NCI-H510A treated with DMSO at 0.1 percent for 48 hours (cell line): Measurements from ENCODE around the gene OR4D1.
"Not testable (repeated sequence)": the region's sequence is repeated elsewhere in the genome, so short reads cannot be mapped to it uniquely, and the experiment has no call there.

Experiments
- DNase-seq: peaks from one replicate; lab custom pipeline; 2025; lab: John Stamatoyannopoulos, UW

The OR4D1 gene

DNA sequence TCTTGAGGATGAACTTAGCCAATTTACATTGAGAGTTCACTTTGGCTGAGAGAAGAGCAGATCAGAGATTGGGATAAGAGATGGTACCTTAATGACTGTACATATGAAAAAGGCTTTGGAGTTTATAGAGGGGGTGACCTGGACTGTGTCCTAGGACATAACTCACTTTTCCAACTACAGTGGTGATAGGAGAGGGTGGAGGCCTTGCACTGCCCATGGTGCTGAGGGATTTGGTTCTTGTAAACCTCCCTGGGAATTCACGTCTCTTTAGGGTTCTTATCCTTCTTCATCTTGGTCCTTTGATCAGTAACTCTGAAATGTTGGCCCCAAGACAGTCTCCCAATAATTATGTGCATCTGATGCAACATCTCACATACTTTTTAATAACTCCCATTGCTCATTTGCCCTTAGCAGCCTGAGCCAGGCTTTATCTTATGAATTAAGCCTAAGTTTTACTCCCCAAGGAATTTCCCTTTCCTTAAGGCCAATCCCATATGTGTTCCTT is at the start of gene OR4D1:
Gene OR4D1 (plus strand): TSS at position 455 of the 505 bp plus-strand sequence. CDS start 6,770 bp downstream, outside the sequence.
- no peak for DNase-seq

DNA sequence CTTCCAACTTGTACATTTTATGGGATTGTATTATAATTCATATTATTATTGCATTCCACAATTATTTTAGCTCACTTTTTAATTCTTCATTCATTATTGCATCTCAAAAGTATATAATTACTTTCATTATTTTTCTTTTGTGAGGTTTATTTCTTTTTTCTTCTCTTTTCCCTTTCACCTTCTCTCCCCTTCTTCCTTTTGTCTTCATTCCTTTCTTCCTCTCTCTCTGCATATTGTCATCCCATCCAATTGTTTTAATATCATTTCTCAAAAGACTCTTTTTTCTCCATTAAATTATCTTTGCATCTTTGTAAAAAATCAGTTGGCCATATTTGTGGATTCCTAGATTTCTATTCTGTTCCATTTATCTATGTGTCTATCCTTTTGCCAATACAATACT is 47.7 kb upstream of the OR4D1 start:
- no peak for DNase-seq

DNA sequence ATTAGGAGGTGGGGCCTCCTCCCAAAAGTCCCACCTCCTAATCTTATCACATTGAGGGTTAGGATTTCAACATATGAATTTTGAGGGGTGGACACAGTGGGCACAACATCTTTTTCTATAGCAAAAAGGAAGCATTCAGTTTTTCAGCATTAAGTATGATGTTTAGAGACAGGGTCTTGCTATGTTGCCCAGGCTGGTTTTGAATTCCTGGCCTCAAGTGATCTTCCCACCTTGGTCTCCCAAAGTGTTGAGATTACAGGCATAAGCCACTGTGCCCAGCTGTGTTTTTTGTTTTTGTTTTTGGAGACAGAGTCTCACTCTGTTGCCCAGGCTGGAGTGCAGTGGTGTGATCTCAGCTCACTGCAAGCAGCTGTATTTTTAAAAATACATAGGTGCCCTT is 46.3 kb upstream of the OR4D1 start:
- not testable (repeated sequence) for DNase-seq

DNA sequence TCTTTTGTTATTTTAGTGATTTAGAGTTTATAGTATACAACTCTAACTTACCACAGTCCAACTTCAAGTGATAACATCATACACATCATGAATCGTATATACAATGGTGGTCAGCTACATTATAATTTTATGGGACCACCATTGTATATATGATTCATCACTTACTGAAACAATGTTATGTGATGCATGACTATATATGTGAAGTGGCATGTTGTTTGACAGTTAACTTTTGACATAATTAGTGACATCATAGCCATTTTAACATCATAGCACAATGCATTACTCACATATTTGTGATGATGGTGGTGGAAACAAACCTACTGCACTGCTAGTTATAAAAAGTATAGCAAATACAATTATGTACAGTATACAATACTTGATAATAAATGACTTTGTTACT is 43.1 kb upstream of the OR4D1 start:
- no peak for DNase-seq

DNA sequence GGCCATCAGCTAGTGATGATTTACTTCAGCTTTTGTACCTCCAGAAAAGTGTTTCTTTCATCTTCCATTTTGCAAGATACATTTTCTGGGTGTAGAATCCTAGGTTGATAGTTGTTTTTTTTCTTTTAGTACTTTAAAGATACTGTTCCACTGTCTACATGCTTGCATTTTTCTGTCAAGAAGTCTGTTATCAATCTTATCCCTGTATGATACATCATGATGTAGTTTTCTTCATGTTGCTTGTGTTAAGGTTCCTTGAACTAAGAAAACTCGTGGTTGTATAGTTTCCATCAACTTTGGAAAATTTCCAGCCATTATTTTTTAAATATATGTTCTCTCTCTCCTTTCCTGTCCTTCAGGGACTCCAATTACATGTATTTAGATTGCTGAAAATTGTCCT is 40.9 kb upstream of the OR4D1 start:
- no peak for DNase-seq

DNA sequence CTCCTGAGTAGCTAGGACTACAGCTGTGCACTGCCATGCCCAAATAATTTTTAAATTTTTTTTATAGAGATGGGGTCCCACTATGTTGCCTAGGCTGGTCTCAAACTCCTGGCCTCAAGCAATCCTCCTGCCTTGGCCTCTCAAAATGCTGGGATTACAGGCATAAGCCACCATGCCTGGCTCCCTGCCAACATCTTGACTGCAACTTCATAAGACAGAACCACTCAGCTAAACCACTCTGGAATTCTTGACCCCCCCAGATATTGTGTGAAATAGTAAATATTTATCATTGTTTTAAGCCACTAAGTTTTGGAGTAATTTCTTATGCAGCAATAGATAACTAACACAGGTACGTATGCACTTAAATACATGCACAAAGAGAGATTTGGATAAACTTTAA is 39.0 kb upstream of the OR4D1 start:
- no peak for DNase-seq

DNA sequence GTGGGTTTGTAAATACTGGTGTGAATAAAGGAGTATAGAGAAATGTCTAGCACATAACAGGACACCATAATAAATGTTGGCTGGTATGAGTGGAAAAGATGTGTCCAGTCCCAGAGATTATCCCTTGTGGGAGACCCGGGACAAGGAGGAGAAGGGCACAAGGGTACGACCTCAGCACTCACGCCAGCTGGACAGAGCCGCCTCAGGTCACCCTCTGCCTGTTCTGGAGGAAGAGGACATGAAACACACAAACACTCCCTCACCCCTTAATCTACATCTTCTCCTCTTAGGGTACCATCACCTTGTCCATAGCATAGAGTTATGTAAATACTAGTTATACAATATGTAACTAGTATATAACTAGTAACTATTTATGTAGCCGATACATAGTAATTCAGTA is 38.2 kb upstream of the OR4D1 start:
- DNase-seq, result no peak

DNA sequence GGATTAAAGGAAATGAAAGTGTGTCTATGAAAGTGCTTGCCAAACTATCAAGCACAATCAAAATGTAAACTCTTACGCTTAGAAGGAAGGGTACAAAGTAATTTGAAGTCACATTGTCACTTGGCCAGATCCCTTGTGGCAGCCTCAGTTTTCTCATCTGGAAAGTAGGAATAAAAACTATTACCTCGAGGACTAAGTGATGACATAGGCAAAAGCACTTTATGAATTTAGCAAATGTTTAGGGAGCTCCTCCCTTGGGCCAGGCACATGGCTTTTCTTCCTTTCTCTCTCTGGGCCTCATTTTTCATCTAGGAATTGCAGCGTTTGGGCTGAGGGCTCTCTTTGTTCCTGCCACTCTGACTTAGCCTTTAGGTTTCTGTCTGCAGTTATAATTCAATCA is 36.5 kb upstream of the OR4D1 start:
- no peak for DNase-seq

DNA sequence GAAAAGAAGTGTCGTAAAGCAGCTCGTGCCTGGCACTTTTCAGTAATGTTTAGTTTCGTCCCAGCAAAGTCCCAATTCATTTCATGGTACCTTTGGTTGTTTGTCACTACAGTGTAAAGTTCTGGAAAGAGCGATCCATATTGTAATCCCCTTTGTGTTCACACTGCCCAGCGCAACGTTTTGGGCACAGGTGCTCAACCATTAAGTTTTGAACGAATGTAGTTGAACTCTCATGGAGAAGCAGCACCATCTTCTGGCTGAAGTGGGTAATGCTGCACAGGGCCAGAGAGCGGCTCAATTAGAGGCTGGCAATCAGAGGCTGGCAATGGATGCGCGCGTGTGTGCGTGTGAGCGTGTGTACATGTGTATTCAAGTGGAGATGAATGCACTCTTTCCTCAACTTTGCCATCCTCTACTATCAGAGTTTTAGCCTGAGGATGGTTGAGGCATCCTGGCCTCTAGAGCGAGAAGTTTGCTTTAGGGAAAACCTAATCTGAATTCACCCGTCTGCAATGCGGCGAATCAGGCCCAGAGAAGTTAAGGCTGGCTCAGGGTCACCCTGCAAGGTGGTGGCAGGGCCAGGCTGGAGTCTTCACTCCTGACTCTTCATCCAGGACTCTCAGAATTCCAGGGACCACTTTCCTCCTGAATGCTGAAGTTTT is 35.1 kb upstream of the OR4D1 start:
- peak; percentile 92 for DNase-seq

DNA sequence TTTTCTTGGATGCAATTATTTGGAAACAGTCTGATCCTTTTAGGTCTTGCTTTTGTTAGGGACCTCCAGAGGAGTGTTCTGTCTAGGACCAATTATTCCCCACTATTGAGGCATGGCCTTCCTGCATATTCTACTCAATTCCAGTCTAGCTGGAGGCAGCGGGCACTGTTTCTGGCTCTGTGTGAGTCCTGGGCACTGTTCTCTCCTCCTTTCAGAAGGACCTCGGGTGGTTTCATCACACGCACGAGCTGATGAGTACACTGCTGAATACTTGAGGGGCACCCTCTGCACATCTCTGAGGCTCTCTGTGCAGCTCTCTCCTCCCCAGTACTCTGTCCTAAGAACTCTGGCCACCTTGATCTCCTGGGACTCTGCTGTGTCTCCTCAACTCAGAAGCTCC is 34.2 kb upstream of the OR4D1 start:
- DNase-seq, result no peak

DNA sequence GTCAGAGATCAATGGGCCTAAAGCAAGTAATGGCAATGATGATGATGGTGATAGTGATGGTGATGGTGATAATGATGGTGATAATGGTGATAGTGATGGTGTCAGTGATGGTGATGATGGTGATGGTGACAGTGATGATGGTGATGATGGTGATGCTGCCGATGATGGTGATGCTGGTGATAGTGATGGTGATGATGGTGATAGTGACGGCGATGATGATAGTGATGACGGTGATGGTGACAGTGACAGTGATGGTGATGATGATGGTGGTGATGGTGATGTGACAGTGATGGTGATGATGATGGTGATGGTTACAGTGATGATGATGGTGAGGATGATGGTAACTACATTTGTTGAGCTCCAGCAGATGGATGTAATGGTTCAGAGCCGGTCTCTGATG is 30.8 kb upstream of the OR4D1 start:
- DNase-seq, result no peak

DNA sequence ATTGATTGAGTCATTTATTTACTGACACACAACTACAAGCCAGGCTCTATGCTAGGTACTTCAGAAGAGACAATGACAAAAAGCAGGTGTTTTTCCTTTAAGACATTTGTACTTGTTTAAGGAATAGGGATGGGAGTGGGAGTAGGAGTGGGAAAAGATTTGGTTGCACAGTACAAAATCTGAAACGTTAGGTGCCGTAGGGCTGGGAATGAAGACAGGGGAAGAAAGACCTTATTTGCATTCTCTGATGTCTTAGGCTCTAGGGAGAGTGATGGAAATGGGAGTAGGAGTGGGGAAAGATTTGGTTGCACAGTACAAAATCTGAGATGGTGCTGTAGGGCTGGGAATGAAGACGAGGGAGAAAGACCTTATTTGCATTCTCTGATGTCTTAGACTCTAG is 28.7 kb upstream of the OR4D1 start:
- DNase-seq, result no peak

DNA sequence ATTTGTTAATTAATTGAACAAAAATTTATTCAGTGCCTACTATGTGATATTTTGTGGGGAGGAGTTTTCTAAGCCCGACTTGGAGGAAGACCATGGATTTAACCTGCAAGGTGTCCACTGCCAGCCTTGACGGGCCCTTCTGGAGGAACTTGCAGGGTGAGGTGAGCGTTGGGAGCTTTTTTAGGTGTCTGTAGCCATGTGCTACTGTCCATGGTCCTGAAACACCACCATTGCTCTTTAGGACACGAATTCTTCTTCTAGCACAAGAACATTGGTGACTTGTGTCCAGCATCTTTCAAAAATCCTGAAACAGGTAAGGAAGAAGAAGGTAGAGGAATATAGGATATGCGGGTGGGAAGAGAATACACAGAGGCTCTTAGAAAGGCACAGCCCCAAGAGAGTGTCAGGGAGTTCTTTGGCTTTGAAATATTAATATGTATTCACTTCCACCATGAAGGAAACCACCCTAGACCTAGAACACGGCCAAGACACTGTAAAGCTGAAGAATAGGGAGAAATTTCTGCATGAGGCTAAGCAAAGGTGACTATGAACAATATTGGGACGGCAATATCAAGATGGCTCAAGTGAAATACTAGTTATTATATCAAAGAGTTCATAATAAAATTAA is 27.9 kb upstream of the OR4D1 start:
- no peak for DNase-seq

DNA sequence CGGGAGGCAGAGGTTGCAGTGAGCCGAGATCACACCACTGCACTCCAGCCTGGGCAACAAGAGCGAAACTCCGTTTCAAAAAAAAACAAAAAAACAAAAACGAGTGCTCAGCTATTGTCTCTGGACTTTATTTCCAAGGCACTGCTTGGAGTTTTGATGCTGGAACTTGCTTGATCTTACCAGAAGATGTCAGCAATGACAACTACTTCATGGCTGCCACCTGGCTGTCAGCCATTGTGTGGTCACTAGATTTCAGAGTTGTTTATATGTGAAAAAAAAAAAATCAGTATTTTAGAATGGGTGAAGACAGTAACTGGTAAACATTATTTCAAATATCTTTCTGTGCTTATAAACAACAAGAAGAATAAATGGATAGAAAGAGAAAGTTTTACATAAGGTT is 26.3 kb upstream of the OR4D1 start:
- DNase-seq, result peak; percentile 25

DNA sequence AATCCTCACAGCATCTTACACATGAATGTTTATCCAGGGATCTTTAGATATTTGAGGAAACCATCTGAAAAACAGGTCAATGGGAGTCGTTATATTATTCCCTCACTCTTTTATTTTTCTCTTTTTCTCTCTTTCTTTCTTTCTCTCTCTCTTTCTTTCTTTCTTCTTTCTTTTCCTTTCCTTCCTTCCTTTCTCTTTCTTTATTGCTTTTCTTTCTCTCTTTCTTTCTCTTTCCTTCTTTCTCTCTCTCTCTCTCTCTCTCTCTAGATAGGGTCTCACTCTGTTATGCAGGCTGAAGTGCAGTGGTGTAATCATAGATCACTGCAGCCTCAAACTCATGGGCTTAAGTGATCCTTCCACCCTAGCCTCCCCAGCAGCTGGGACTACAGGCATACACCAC is 20.3 kb upstream of the OR4D1 start:
- no peak for DNase-seq

DNA sequence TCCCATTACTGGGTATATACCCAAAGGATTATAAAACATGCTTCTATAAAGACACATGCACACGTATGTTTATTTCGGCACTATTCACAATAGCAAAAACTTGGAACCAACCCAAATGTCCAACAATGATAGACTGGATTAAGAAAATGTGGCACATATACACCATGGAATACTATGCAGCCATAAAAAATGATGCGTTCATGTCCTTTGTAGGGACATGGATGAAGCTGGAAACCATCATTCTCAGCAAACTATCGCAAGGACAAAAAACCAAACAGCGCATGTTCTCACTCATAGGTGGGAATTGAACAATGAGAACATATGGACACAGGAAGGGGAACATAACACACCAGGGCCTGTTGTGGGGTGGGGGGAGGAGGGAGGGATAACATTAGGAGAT is 15.5 kb upstream of the OR4D1 start:
- DNase-seq, result not testable (repeated sequence)

DNA sequence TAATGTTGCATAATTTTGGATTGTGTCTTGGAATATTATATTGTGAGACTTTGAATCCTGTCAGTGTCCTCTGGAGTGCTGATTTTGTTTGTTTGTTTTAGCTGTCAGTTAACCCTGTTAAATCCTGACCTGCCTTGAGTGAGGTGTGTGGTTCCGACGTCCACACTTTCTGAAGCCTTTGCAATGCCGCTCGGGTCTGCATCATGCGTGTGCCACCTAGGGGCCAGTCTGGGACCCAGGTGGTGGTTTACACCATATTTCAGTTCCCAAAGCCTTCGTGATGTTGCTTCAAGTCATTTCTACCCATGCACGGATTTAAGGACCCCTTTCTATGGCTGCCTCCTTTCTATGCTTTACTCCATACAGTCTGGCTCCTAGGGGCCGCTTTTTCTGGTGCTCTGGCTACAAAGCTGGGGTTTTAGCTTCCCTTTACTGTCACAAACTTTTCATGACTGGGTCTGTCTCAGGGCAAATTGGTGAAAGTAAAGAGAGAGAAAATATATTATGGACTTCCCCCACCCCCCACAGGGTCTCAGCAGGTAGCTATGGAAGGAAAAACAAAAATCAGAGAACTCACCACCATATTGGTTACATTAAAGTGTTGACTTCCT is 11.4 kb upstream of the OR4D1 start:
- DNase-seq, result peak; percentile 3

DNA sequence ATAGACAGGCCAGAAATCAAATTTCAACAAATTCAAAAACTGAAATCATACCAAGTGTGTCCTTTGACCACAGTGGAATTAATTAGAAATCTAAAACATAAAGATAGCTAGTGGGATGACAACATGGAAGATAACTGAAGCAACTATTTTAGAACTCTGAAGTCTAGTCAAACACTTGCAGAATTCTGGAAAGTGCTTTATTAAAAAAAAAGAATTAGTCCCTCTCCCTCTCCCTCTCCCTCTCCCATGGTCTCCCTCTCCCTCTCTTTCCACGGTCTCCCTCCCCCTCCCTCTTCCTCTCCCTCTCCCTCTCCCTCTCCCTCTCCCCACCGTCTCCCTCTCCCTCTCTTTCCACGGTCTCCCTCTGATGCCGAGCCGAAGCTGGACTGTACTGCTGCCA is 6.7 kb upstream of the OR4D1 start:
- DNase-seq, result no peak

DNA sequence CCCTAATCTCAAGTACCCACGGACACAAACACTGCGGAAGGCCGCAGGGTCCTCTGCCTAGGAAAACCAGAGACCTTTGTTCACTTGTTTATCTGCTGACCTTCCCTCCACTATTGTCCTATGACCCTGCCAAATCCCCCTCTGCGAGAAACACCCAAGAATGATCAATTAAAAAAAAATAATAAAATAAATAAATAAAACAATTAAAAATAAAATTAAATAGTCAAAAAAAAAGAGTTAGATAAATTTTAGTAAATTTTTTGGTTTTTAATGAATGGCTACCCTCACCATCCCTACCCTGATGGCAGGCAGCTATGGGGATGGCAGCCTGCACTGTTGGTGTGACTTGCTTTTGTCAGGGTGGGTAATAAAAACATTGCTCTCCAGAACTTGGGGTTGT is 4.8 kb upstream of the OR4D1 start:
- not testable (repeated sequence) for DNase-seq

DNA sequence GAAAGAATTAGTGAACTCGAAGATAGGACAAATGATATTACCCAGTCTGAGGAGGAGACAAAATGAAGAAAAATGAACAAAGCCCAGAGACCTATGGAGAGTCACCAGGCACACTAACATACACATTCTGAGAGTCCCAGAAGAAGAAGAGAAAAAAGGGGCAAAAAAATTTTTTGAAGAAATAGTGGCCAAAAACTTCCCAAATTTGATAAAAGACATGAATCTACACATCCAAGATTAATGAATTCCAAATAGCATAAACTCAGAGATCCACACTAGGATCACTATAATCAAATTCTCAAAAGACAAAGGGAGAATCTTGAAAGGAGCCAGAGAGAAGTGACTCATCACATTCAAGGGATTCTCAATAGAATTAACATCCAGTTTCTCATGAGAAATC is 3.4 kb upstream of the OR4D1 start:
- no peak for DNase-seq

DNA sequence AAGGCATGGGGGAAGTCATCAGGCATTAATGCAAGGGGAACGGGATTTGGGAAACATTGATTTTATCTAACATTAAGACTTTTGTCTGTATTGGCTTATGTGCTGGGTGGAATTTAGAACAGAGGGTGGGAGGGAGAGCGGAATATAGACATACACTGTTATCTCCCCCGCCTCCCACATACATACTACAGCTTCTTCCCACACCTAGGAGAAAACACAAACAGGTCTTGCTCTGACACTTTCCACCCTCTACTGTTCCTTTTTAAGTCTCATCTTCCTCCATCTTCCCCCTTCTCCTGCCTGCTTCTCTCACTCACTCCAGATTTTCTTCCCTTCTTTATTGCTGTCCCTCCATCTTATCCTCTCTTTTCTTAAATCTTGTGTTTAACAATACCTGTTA is 425 bp downstream of the OR4D1 start:
- no peak for DNase-seq

DNA sequence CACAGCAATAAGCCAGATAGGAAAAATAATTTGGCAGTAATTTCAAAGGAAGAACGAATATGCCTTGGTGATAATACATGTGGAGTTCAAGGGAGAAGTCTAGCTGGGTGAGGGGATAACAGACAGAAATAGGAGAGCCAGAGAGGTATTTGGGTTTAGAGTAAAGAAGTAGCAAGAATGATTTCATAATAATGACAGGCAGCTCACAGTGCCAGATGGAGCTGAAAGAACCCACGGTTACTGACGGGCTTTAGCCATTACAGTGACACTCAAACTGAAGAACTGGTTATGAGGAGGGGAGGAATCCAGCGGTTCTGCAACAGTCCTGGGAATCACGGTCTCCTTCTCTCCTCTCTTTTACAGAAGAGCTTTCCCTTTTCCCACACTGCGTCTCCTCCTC is 2.2 kb downstream of the OR4D1 start:
- no peak for DNase-seq

DNA sequence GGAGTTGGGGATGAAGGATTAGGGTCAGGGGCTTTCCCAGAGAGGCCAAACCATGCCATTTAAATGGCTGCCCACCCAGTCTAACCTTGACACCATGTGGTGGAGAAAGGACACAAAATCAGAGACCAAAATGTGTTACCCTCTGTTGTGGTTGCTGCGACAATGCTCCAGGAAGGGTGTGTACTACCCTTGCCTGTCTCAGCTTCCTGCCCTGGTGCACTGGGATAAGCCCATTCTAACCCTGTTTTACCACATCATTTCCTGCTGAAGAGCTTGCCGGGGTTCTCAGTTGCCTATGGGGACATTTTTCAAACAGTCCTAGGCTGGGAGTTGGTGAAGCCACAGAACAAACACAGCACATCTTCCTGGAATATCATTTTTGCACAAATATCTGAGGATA is 4.9 kb downstream of the OR4D1 start:
- no peak for DNase-seq

DNA sequence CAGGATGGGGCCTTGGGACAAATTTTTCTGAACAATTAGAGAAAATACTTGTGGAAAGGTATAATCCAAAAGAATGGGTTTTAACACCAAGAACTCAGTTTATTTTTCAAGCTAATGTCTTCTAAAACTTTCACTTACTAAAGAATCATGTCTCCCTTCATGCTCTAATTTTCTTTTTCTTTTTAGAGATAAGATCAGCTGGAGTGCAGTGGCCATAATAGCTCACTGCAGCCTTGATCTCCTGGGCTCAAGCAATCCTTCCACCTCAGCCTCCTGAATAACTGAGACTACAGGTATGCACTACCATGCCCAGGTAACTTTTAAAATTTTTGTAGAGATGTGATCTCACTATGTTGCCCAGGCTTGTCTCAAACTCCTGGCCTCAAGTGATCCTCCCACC is 5.5 kb downstream of the OR4D1 start:
- DNase-seq, result no peak
